HEK293T (cell line): ENCODE data around the gene STRN3.
"Not testable (repeated sequence)": the region's sequence is repeated elsewhere in the genome, so short reads cannot be mapped to it uniquely, and the experiment has no call there.

ENCODE experiments used
- CTCF ChIA-PET: fragments of 350-600 bp; formaldehyde crosslinking; extraction: SDS; loops from one replicate; lab custom pipeline; 2021; ENCODE audit warnings: antibody characterized with exemption, inconsistent platforms; lab: Yijun Ruan, JAX
- POLR2A ChIA-PET: fragments of 350-600 bp; formaldehyde crosslinking; extraction: SDS; loops from one replicate; lab custom pipeline; 2020; ENCODE audit warnings: antibody characterized with exemption, inconsistent platforms; lab: Yijun Ruan, JAX
- DNase-seq: peaks from one replicate; pipeline ENCODE4 v3.0.0; 2012; ENCODE audit warnings: mixed read lengths; ENCODE audit errors: extremely low spot score
- ARNT ChIP-seq: fragments of 450-650 bp; IDR thresholded peaks from 2 replicates; pipeline ENCODE4 v1.6.1; 2017; ENCODE audit warnings: mild to moderate bottlenecking
- BHLHE40 ChIP-seq: fragments of 450-650 bp; IDR thresholded peaks from 2 replicates; pipeline ENCODE4 v1.6.1; 2016; ENCODE audit warnings: mild to moderate bottlenecking, moderate library complexity, borderline replicate concordance
- CTBP1 ChIP-seq: fragments of 450-650 bp; IDR thresholded peaks from 2 replicates; pipeline ENCODE4 v1.6.1; 2016; ENCODE audit warnings: borderline replicate concordance
- ELF4 ChIP-seq: fragments of 450-650 bp; IDR thresholded peaks from 2 replicates; pipeline ENCODE4 v1.6.1; 2017; ENCODE audit warnings: antibody characterized with exemption
- FOXA1 ChIP-seq: fragments of 450-650 bp; IDR thresholded peaks from 2 replicates; pipeline ENCODE4 v1.6.1; 2016; ENCODE audit warnings: mild to moderate bottlenecking
- FOXK2 ChIP-seq: fragments of 450-650 bp; IDR thresholded peaks from 2 replicates; pipeline ENCODE4 v1.6.1; 2016; ENCODE audit warnings: mild to moderate bottlenecking
- FOXM1 ChIP-seq: fragments of 450-650 bp; IDR thresholded peaks from 2 replicates; pipeline ENCODE4 v1.6.1; 2017; ENCODE audit warnings: mild to moderate bottlenecking, borderline replicate concordance
- HDGF ChIP-seq: fragments of 450-650 bp; IDR thresholded peaks from 2 replicates; pipeline ENCODE4 v1.6.1; 2017; ENCODE audit warnings: antibody characterized with exemption, borderline replicate concordance
- L3MBTL2 ChIP-seq: fragments of 450-650 bp; conservative IDR thresholded peaks from 2 replicates; pipeline ENCODE4 v1.6.1; 2016; ENCODE audit warnings: mild to moderate bottlenecking
- LEF1 ChIP-seq: fragments of 450-650 bp; IDR thresholded peaks from 2 replicates; pipeline ENCODE4 v1.6.1; 2017; ENCODE audit warnings: mild to moderate bottlenecking, borderline replicate concordance
- NFRKB ChIP-seq: fragments of 450-650 bp; IDR thresholded peaks from 2 replicates; pipeline ENCODE4 v1.6.1; 2016; ENCODE audit warnings: mild to moderate bottlenecking, moderate library complexity
- SP1 ChIP-seq: fragments of 450-650 bp; IDR thresholded peaks from 2 replicates; pipeline ENCODE4 v1.6.1; 2017
- SUZ12 ChIP-seq: fragments of 450-650 bp; IDR thresholded peaks from 2 replicates; pipeline ENCODE4 v1.6.1; 2016; ENCODE audit warnings: mild to moderate bottlenecking
- TARDBP ChIP-seq: fragments of 450-650 bp; IDR thresholded peaks from 2 replicates; pipeline ENCODE4 v1.6.1; 2016
- ZNF384 ChIP-seq: fragments of 450-650 bp; IDR thresholded peaks from 2 replicates; pipeline ENCODE4 v1.6.1; 2016
- TF ChIP-seq, protein P1 (sequence below): fragments of 450-650 bp; IDR thresholded peaks from 2 replicates; pipeline ENCODE4 v1.6.1; 2016

STRN3 gene, protein sequence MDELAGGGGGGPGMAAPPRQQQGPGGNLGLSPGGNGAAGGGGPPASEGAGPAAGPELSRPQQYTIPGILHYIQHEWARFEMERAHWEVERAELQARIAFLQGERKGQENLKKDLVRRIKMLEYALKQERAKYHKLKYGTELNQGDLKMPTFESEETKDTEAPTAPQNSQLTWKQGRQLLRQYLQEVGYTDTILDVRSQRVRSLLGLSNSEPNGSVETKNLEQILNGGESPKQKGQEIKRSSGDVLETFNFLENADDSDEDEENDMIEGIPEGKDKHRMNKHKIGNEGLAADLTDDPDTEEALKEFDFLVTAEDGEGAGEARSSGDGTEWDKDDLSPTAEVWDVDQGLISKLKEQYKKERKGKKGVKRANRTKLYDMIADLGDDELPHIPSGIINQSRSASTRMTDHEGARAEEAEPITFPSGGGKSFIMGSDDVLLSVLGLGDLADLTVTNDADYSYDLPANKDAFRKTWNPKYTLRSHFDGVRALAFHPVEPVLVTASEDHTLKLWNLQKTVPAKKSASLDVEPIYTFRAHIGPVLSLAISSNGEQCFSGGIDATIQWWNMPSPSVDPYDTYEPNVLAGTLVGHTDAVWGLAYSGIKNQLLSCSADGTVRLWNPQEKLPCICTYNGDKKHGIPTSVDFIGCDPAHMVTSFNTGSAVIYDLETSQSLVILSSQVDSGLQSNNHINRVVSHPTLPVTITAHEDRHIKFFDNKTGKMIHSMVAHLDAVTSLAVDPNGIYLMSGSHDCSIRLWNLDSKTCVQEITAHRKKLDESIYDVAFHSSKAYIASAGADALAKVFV

DNA sequence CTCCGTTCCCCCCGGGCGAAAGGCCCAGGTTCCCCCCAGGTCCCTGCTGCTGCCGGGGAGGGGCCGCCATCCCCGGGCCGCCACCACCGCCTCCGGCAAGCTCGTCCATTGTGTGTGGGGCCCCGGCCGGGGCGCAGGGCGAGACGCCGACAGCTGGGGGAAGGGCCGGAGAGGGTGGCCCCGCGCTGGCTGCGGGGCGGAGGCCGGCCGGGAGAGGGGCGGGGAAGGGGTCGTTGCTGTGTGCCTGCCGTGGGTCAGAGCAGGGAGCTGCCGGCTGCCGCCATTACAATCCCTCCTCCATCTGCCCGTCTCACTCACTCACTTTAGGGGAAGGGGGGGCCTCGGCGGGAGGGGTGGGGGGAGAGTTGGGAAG is at the start of gene STRN3:
STRN3 (minus strand) TSS at position 303 of the 373 bp plus-strand sequence; CDS start at position 109, 194 bp downstream.
- CTCF ChIA-PET, result interaction anchor here (0.6 to 0.9 kb wide), 2 partner anchors 46 to 56 kb away, joined by 3 to 4 read pairs; no protein-coding TSS in a partner anchor
- no peak for TF ChIP-seq BHLHE40
- TF ChIP-seq FOXM1, result 0 out of 2 replicates have a peak, but pooled peaks have one; percentile 28
- POLR2A ChIA-PET, result interaction anchor here (0.7 to 2.1 kb wide), 23 partner anchors 8 to 370 kb away, joined by 3 to 11 read pairs (median 5); partner anchors contain the start of gene HECTD1
- no peak for DNase-seq

DNA sequence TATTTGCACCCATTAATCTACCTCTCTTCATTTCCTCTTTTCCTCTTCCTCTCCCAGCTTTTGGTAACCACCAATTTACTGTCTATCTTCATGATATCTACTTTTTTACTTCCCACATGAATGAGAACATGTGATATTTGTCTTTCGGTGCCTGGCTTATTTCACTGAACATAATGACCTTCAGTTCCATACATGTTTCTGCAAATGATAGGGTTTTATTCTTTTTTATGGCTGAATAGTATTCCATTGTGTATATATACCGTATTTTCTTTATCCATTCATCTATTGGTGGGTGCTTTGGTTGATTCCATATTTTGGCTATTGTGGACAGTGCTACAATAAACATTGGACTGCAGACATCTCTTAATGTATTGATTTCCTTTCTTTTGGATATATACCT is 49.0 kb upstream of the STRN3 start:
- ChIA-PET POLR2A (no interaction called here), CTCF (no interaction called here)
- no peak for DNase-seq
- TF ChIP-seq LEF1 (no peak), ARNT (no peak), L3MBTL2 (no peak), SP1 (no peak), ZNF384 (no peak), HDGF (no peak), FOXK2 (no peak), FOXA1 (no peak), FOXM1 (no peak), ELF4 (no peak), SUZ12 (no peak), CTBP1 (no peak), TARDBP (no peak), NFRKB (no peak), BHLHE40 (no peak)
- TF ChIP-seq, protein P1, sequence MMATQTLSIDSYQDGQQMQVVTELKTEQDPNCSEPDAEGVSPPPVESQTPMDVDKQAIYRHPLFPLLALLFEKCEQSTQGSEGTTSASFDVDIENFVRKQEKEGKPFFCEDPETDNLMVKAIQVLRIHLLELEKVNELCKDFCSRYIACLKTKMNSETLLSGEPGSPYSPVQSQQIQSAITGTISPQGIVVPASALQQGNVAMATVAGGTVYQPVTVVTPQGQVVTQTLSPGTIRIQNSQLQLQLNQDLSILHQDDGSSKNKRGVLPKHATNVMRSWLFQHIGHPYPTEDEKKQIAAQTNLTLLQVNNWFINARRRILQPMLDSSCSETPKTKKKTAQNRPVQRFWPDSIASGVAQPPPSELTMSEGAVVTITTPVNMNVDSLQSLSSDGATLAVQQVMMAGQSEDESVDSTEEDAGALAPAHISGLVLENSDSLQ, result no peak

DNA sequence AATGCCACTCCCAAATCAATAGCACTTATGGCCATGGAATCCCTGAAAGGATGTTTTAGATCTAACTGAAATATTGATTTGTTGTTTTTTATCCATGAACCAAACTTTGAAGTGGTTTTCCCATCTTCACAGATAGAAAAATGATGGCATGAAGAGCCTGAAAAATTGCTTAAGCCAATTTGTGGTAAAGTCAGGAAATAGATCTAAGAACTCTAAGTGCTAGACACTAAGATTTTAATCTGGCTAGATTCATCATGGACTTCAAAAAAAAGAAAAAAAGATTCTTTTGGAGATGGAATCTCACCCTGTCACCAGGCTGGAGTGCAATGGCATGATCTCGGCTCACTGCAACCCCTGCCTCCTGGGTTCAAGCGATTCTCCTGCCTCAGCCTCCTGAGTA is 45.0 kb upstream of the STRN3 start:
- ChIA-PET CTCF (no interaction called here), POLR2A (no interaction called here)
- TF ChIP-seq SUZ12, result no peak
- TF ChIP-seq BHLHE40, result no peak
- TF ChIP-seq FOXM1, result no peak
- TF ChIP-seq LEF1, result no peak
- no peak for TF ChIP-seq FOXA1
- no peak for TF ChIP-seq HDGF
- no peak for TF ChIP-seq SP1
- TF ChIP-seq FOXK2, result no peak
- TF ChIP-seq TARDBP, result no peak
- no peak for TF ChIP-seq NFRKB
- TF ChIP-seq ARNT, result no peak
- TF ChIP-seq ELF4, result no peak
- DNase-seq, result no peak

DNA sequence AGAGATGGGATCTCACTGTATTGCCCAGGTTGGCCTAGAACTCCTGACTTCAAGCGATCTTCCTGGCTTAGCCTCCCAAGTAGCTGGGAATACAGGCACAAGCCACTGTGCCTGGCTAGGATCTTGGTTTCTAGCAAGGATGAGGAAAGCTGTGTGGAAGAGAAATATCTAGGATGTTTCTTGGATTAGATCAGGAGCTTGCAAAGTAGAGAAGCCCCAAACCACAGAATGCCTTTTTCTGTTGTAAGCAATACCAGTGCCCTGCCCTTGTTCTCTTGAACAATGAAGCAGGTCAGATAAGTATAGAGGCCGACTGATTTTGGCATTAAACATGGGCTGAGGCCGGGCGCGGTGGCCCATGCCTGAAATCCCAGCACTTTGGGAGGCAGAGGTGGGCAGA is 44.3 kb upstream of the STRN3 start:
- CTCF ChIA-PET, result no interaction called here
- POLR2A ChIA-PET, result no interaction called here
- no peak for DNase-seq
- TF ChIP-seq CTBP1 (no peak), FOXK2 (no peak), HDGF (no peak), SUZ12 (no peak), SP1 (no peak), LEF1 (no peak), BHLHE40 (no peak), ZNF384 (no peak), NFRKB (no peak), FOXM1 (no peak), FOXA1 (no peak), ELF4 (no peak), ARNT (no peak), TARDBP (no peak), L3MBTL2 (no peak)
- TF ChIP-seq, protein P1, result no peak

DNA sequence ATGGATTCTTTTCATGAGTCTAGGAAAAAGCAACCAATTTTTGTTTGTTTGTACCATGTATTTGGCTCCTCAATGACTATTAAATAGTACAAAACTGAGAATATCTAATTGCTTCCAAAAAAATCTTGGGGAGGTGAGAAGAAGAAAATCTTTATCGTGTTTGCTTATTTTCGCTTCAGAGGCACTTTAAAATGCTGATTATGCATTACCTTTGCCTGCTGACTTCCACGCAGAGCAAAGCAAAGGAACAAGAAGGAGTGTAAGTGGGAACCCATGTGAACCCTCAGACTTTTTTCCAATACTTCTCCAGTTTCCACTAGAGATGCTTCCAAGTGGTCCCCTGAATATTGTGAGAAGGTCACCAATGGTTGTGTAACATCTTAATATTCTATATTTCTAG is 43.2 kb upstream of the STRN3 start:
- ChIA-PET POLR2A (no interaction called here), CTCF (no interaction called here)
- TF ChIP-seq FOXA1, result no peak
- TF ChIP-seq LEF1, result no peak
- no peak for TF ChIP-seq HDGF
- TF ChIP-seq, protein P1, result no peak
- TF ChIP-seq ARNT, result no peak
- TF ChIP-seq TARDBP, result no peak
- DNase-seq, result no peak

DNA sequence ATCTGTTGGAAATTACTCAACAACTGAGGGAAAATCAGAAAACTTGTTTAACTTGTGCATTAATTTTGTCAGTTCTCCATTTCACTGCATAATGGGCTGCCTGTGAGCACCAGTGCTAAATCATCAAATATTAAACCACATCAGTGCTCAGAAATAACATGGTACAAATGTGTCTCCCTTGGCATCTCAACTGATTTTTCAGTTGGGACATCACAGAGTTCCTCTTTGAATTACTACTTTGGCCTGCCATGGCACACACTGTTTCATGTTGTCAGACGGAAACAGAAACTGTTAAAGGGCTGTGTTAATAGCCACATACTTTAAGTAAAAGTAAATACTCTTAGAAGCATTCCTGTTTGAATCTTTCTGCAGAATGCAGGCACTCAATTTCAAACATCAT is 42.1 kb upstream of the STRN3 start:
- CTCF ChIA-PET, result no interaction called here
- TF ChIP-seq BHLHE40 (no peak), L3MBTL2 (no peak), SP1 (no peak), ARNT (no peak), FOXM1 (no peak), FOXA1 (no peak), ZNF384 (no peak), LEF1 (no peak)
- no peak for DNase-seq
- POLR2A ChIA-PET, result no interaction called here

DNA sequence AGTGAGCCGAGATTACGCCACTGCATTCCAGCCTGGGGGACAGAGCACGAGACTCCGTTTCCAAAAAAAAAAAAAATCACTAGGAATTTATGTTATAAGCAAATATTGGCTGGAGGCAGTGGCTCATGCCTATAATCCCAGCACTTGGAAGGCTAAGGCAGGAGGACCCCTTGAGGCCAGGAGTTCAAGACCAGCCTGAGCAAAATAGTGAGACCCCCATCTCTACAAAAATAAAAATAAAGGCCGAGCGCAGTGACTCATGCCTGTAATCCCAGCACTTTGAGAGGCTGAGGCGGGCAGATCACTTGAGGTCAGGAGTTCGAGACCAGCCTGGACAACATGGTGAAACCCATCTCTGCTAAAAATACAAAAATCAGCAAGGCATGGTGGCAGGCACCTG is 36.7 kb upstream of the STRN3 start:
- DNase-seq, CTCF ChIA-PET: not testable (repeated sequence)

More for the DNA sequence above, 36.7 kb upstream of the STRN3 start:
- POLR2A ChIA-PET, result not testable (repeated sequence)
